ENCODE measurements around the gene BPTF.
"Not testable (repeated sequence)": the region's sequence is repeated elsewhere in the genome, so short reads cannot be mapped to it uniquely, and the experiment has no call there.

The BPTF gene

DNA sequence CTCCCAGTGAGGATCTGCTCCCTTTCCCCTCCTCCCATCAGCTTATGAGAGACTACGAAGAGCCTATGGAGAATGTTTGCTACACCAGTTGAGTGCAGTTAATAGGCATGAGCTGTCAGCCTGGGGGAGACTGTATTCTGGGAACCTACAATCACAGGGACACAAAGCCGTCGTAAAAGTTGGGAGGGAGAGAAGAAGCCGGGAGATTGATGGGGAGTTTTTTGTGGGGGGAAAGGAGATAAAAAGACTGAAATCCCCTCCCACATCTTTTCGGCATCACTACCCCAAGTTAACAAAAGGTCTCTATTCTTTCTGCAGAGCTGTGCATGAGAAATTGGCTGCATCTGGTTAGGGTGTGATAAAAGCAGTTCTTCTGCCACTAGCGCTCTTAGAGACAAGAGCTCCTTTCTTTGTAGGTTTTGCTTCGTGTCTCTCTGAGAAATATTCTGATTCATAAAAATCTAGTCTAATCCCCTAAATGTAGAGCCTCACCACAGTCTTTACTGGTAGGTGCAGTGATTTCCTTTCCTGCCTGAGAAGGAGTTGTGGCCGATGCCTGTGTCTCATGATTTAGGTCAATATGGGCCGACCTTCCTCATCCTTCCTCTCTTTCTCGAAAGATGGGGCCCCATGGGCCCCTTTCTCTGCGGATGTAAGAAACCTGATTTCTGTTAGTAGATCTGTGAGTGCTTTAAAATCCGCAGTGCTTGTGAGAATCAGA is 77.4 kb downstream of the BPTF start:
- no peak for ATAC-seq

DNA sequence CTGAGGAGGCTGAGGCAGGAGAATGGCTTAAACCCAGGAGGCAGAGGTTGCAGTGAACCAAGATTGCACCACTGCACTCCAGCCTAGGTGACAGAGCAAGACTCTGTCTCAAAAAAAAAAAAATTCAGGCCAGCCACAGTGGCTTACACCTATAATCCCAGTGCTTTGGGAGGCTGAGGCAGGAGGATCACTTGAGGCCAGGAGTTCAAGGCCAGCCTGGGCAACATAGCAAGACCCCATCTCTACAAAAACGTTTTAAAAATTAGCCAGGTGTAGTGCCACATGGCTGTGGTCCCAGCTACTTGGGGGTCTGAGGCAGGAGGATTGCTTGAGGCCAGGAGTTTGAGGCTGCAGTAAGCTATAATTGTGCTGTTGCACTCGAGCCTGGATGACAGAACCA is 80.0 kb downstream of the BPTF start:
- not testable (repeated sequence) for ATAC-seq

DNA sequence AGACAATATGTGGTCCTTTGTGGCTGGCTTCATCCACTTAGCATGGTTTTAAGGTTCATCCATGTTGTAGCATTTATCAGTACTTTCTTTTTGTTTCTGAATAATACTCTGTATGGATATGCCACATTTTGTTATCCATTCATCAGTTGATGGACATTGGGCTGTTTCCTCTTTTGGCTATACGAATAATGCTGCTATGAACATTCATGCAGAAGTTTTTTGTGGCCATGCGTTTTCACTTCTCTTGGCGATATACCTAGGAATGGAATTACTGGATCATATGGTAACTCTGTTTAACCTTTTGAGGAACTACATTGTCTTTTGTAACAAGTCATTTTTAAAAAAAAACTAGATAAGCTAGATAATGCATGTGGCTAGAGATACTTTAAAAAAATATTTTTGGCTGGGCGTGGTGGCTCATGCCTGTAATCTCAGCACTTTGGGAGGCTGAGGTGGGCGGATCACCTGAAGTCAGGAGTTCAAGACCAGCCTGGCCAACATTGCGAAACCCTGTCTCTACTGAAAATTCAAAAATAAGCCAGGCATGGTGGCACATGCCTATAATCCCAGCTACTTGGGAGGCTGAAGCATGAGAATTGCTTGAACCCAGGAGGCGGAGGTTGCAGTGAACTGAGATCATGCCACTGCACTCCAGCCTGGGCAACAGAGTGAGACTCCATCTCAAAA is 85.0 kb downstream of the BPTF start:
- not testable (repeated sequence) for ATAC-seq

DNA sequence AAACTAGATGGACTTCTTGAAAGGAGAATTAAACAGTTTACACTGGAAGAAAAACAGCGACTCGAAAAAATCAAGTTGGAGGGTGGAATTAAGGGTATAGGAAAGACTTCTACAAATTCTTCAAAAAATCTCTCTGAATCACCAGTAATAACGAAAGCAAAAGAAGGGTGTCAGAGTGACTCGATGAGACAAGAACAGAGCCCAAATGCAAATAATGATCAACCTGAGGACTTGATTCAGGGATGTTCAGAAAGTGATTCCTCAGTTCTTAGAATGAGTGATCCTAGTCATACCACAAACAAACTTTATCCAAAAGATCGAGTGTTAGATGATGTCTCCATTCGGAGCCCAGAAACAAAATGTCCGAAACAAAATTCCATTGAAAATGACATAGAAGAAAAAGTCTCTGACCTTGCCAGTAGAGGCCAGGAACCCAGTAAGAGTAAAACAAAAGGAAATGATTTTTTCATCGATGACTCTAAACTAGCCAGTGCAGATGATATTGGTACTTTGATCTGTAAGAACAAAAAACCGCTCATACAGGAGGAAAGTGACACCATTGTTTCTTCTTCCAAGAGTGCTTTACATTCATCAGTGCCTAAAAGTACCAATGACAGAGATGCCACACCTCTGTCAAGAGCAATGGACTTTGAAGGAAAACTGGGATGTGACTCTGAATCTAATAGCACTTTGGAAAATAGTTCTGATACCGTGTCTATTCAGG is 85.9 kb downstream of the BPTF start:
- peak; percentile 60 to 82 for ATAC-seq

DNA sequence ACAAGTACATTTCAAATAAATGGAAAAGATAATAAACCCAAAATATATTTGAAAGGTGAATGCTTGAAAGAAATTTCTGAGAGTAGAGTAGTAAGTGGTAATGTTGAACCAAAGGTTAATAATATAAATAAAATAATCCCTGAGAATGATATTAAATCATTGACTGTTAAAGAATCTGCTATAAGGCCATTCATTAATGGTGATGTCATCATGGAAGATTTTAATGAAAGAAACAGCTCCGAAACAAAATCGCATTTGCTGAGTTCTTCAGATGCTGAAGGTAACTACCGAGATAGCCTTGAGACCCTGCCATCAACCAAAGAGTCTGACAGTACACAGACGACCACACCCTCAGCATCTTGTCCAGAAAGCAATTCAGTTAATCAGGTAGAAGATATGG is 86.8 kb downstream of the BPTF start:
- ATAC-seq, result no peak

DNA sequence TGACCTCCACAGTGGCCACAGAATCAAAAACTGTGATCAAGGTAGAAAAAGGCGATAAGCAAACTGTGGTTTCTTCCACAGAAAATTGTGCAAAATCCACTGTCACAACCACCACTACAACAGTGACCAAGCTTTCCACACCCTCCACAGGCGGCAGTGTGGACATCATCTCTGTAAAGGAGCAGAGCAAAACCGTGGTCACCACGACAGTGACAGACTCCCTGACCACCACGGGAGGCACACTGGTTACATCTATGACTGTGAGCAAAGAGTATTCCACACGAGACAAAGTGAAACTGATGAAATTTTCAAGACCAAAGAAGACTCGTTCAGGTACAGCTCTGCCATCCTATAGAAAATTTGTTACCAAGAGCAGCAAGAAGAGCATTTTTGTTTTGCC is 87.4 kb downstream of the BPTF start:
- no peak for ATAC-seq

DNA sequence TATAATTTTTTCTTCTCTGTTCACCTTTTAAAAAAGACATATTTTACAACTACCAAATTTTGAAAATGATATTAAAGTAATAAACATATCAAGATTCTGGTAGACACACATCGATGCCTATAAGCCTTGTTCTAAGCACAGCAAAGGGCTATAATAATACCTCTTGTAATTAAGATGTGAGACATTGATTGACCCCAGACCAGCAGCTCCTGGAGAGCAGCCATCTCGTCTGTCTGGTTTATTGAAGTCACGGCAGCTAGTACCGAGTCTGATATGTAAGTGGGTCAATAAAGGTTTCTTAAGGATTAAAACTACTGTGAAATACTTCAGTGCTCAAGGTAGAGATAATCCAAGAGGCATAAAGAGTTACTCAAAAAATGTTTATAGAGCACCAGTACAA is 94.9 kb downstream of the BPTF start:
- no peak for ATAC-seq

DNA sequence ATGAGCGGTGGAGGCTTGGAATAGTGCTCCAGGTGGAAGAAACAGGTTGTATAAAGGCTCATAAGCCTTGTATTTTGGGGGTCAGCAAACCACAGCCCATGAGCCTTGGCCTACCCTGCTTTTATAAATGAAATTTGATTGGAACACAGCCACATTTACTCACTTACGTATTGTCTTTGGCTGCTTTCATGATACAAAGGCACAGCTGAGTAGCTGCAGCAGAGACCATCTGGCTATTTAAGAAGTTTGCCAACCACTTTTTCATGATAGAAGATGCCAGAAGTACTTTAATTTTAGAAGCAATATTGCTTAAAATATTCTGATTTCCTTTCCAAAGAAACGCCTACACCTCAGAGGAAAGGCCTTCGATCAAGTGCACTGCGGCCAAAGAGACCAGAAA is 97.2 kb downstream of the BPTF start:
- no peak for ATAC-seq

DNA sequence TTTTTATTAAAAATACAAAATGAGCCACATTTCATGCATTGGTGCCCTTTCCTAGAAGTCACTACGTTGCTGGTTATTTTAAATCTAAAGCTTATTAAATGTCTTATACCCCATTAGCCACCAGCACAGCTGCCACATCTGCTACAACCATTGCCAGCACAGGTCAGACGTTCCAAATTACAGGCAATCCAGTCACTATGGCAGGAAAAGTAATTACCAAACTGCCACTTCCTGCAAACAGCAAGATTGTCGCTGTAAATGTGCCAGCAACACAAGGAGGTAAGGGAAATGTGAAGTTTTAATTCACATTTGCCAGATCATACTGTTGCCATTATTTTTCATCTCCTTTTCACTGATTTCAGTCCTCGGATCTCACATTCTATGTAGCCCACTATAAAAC is 103.5 kb downstream of the BPTF start:
- ATAC-seq, result not testable (repeated sequence)

DNA sequence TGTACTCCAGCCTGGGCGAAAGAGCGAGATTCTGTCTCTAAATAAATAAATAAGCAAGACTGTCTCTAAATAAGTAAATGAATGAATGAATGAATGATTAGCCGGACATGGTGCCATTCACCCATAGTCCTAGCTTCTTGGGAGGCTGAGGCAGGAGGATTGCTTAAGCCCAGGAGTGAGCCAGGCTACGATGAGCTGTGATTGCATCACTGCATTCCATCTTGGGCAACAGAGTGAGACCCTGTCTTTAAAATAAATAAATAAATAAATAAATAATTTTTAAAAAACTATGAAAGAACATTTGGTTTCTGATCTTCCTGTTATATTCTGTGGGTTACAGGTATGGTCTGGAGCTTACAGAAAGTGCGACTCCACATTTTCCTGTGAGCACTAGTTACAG is 105.9 kb downstream of the BPTF start:
- ATAC-seq, result no peak

DNA sequence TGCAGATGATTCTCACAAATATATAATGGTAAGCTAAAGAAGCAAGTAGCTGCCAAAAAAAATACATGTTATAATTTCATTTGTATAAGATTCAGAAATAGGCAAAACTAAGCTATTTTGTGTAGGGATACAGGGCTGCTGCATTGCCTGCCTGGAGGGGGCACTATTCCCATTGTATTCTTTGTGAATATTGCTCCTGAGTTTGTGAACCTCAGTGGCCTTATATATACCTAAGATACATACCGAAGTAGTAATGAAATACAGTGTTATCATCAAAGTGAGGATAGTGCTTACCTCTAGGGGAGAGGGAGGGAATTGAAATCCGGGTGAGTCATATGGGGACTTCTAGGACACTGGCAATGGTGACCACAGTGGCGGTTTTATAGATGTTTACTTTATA is 117.5 kb downstream of the BPTF start:
- ATAC-seq, result no peak

DNA sequence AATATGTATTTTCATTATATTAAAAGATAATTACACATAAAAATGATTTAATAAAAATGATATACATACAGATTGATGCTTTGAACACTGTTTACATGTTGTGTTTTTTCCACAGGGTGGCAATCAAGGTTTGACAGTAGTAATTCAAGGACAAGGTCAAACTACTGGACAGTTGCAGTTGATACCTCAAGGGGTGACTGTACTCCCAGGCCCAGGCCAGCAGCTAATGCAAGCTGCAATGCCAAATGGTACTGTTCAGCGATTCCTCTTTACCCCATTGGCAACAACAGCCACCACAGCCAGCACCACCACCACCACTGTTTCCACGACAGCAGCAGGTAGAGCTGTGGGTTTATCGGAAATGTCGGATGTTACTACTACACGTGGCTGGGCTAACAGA is 118.7 kb downstream of the BPTF start:
- ATAC-seq, result no peak

DNA sequence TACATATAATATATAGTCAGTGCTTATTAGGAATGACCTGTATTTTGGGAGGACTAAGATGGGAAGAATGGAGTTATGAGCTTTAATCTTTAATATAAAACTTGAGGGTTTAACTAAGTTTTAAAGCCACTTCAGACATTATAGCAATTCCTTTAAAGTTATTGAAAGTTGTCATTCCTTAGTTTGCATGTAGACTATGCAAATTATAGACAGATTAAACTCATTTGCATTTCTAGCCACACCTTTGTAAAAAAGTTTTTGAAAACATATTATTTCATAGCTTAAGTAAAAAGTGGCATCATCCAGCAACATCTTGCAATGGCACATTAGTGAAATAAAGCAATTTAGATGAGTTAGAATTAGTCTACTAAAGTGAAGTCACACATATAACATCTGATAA is 121.2 kb downstream of the BPTF start:
- no peak for ATAC-seq

DNA sequence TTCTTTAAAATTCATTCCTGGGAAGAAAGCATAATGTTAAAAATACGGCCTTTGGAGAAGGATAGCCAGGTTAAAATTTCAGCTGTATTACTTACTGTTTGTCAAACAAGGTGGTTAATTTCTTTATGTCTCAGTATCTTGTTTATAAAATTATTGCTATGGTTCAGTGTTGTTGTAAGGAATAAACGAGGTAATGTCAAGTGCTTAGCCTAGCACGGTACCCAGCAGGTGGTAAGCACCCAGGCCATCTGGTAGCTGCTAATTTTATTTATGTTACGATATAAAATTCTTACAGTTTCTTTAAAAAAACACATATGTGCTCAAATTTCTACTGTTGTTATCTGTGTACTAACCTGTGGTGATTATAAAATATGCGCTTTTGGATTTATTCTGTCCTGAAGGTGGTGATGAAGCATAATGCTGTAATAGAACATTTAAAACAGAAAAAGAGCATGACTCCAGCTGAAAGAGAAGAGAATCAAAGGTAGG is 122.1 kb downstream of the BPTF start:
- no peak for ATAC-seq

DNA sequence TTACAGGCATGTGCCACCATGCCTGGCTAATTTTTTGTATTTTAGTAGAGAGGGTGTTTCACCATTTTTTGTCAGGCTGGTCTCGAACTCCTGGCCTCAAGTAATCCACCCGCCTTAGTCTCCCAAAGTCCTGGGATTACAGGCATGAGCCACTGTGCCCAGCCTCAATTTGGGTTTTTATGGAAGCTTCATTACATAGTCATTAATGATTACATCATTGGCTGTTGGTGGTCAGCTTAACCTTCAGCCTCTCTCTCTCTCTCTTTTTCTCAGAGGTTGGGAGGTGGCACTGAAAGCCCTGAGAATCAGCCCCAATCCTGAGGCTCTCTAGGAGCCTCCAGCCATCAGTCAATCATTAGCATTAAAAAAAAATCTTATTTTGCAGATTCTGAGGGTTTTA is 125.6 kb downstream of the BPTF start:
- no peak for ATAC-seq

DNA sequence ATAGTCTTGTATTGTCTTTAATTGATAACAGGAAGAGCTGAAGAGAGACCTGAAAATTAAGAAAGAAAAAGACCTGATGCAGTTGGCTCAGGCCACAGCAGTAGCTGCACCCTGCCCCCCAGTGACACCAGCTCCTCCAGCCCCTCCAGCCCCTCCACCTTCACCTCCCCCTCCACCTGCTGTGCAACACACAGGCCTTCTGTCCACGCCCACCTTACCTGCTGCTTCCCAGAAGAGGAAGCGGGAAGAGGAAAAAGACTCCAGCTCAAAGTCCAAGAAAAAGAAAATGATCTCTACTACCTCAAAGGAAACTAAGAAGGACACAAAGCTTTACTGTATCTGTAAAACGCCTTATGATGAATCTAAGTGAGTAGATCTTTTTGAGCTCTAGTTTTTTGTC is 134.2 kb downstream of the BPTF start:
- no peak for ATAC-seq

DNA sequence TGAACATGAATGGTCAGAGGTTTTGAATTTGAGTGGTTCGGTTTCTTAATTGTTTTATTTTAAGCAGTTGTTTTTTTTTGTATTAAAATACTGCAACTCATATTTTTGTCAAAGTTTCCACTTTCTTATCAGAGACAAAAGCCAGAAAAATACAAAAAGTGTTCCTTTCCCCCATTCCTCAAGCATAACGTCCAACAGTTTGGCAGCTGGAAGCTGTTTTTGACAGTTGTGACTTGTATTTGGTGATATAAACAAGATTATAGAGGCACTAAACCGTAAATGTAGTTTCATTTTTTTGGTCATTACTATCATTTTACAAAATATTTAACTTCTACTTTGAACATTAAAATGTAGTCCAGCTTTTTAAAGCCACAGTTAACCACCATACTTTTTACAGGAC is 135.0 kb downstream of the BPTF start:
- not testable (repeated sequence) for ATAC-seq

DNA sequence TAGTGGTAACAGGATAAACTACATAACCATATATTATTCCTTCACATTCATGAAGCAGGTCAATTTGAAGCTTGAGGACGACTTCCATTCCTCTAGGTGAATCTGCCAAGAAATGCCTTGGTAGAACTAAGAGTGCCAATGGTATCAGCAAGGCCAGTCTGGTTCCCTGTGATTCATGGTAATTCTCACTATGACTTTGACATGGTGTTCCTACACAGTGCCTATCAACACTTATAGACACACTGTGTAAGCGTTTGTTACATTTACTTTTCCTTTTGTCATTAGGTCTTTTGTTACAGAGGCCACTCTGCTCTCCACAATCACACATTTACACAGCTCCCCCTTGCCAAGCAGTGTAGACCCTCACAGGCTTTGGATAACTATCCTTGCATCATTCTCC is 136.9 kb downstream of the BPTF start:
- ATAC-seq, result not testable (repeated sequence)

DNA sequence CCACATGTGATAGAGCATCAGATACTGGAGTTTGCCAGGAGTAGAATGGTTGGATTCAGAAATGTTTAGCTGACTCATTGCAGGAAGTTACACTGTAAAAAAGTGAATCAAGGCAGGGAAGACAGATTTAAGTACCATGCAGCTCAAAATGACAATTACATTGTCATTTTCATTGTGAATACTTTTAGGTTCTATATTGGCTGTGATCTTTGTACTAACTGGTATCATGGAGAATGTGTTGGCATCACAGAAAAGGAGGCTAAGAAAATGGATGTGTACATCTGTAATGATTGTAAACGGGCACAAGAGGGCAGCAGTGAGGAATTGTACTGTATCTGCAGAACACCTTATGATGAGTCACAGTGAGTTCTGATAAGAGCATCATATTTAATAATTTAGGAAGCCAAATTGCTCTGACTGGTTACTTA is 137.9 kb downstream of the BPTF start:
- ATAC-seq, result peak; percentile 83 to 93

DNA sequence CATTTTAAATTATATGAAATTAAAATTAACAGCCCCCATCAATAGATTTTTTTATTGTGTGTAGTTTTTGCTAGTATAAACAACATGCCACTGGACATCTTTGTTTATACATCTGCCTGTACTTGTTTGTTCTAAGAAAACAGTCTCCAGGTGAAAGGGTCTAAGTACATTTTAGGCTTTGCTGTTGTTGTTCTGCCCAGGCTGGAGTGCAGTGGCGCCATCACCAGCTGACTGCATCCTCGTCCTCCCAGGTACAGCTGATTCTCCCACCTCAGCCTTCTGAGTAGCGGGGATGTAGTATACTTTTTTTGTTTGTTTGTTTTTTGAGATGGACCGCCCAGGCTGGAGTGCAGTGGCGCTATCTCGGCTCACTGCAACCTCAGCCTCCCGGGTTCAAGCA is 145.5 kb downstream of the BPTF start:
- no peak for ATAC-seq

DNA sequence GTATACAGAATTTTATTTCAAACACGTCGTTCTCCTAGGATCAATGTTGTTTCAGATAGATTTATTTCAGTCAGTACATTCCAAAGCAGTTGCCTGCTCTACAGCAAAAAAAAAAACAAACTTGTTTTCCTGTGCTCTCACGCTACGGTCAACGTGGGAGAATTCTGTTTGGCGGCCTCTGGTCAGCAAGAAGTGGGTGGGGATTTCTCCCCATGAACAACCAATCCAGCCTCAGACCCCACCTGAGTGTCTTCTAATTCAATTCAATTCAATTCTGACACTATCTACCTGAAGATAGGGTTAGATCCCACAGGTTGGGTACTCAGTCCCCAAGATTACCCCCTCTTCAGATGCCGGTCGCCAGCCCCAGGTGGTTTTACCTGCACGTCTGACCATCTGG is 148.9 kb downstream of the BPTF start:
- no peak for ATAC-seq

DNA sequence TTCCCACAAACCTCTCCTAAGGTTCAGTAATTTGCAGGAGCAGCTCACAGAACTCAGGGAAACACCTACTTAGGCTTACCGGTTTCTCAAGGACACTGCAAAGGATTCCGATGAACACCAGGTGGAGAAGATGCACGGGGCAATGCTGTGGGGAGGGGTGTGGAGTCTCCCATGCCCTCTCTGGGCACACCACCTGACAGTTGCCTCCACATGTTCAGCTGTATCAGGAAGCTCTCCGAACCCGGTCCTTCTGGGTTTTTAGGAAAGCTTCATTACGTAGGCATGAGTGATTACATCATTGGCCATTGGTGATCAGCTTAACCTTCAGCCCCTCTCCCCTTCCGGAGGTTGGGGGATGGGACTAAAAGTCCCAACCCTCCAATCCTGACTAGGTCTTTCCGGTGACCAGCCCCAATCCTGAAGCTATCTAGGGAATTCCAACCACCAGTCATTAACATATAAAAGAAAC is 149.3 kb downstream of the BPTF start:
- ATAC-seq, result no peak

DNA sequence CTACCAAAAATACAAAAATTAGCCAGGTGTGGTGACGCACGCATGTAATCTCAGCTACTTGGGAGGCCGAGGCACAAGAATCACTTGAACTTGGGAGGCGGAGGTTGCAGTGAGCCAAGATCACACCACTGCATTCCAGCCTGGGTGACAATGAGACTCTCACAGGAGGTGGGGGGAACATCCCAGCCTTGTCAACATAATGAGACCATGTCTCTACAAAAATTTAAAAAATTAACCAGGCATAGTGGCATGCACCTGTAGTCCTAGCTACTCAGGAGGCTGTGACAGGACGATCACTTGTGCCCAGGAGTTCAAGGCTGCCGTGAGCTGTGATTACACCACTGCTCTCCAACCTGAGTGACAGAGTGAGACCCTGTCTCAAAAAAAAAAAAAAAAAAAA is 151.0 kb downstream of the BPTF start:
- ATAC-seq, result not testable (repeated sequence)

DNA sequence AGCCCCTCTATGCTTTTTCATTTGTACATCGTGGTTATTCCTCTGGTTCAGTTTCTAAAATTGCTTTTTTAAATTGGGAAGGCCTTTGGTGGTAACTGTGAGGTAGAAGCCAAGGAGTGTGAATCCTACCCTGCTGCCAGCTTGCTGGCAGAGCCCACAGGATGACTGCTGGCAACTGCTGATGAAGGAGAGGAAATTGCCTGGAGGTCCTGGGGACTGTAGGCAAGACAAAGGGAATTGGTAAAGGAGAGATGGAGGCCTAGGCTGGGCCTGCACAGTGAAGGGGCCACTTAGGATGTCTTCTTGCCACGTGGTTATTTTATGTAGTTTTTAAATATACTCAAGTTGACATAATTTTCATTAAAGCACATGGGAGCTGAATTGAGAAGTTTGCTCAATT is 155.2 kb downstream of the BPTF start:
- no peak for ATAC-seq
